HepG2 (cell line): Measurements from ENCODE around the gene KIF2C. TPM values are rescaled to one million over a fixed set of nuclear protein-coding genes. Genes with fewer than 3 reads are reported as not detected.

Experiments
- CHD4 ChIP-seq: fragments of 200-600 bp; sonication (generic); IDR thresholded peaks from 2 replicates; pipeline ENCODE4 v1.7.0; 2017; ENCODE audit warnings: mild to moderate bottlenecking, low read length, borderline replicate concordance
- HNRNPL ChIP-seq: fragments of 200-400 bp; formaldehyde crosslinking; IDR thresholded peaks from 2 replicates; pipeline ENCODE4 v1.6.1; 2017; ENCODE audit warnings: mild to moderate bottlenecking, low read depth, low read length
- HNRNPLL ChIP-seq: fragments of 200-400 bp; formaldehyde crosslinking; IDR thresholded peaks from 2 replicates; pipeline ENCODE4 v1.6.1; 2017; ENCODE audit warnings: mild to moderate bottlenecking, low read depth, low read length; ENCODE audit not compliant: poor library complexity, severe bottlenecking
- MAZ ChIP-seq, 2 experiments: sonication (generic) in 1 of 2; formaldehyde crosslinking in 1 of 2; IDR thresholded peaks; 2 replicates each; pipeline versions ENCODE4 v1.5.0 to v1.6.1; 2012 to 2020; ENCODE audit warnings: low read depth in 2 of 2, mild to moderate bottlenecking in 2 of 2, borderline replicate concordance in 1 of 2, improper control_type of control experiment in 1 of 2, low read length in 1 of 2, missing genetic modification reagents in 1 of 2, moderate library complexity in 1 of 2
- MEF2D ChIP-seq: sonication (generic); formaldehyde crosslinking; IDR thresholded peaks from 2 replicates; pipeline ENCODE4 v1.5.1; 2020; ENCODE audit warnings: mild to moderate bottlenecking, missing genetic modification reagents
- NRL ChIP-seq: sonication (generic); formaldehyde crosslinking; IDR thresholded peaks from 2 replicates; pipeline ENCODE4 v1.5.0; 2020; ENCODE audit warnings: missing genetic modification reagents, mild to moderate bottlenecking, moderate library complexity, borderline replicate concordance
- RAD51 ChIP-seq: fragments of 450-650 bp; IDR thresholded peaks from 2 replicates; pipeline ENCODE4 v1.6.1; 2016; ENCODE audit warnings: borderline replicate concordance
- SCMH1 ChIP-seq: sonication (generic); formaldehyde crosslinking; IDR thresholded peaks from 2 replicates; pipeline ENCODE4 v1.9.0; 2021; ENCODE audit warnings: missing genetic modification reagents, mild to moderate bottlenecking, borderline replicate concordance
- SNAI1 ChIP-seq: sonication (generic); formaldehyde crosslinking; IDR thresholded peaks from 2 replicates; pipeline ENCODE4 v1.5.0; 2020; ENCODE audit warnings: mild to moderate bottlenecking, missing genetic modification reagents, borderline replicate concordance
- SP1 ChIP-seq, 2 experiments: fragments of 450-650 bp in 1 of 2; sonication (generic) in 1 of 2; formaldehyde crosslinking in 1 of 2; IDR thresholded peaks; 2 replicates each; pipeline versions ENCODE4 v1.4.0 to v1.6.1; 2016 to 2020; ENCODE audit warnings: missing genetic modification reagents in 1 of 2
- SP4 ChIP-seq: sonication (generic); formaldehyde crosslinking; IDR thresholded peaks from 2 replicates; pipeline ENCODE4 v1.8.1; 2023; ENCODE audit warnings: mild to moderate bottlenecking, missing genetic modification reagents
- TEAD2 ChIP-seq: sonication (generic); formaldehyde crosslinking; IDR thresholded peaks from 2 replicates; pipeline ENCODE4 v1.9.0; 2021; ENCODE audit warnings: missing genetic modification reagents
- ZBTB33 ChIP-seq: sonication (generic); formaldehyde crosslinking; IDR thresholded peaks from 2 replicates; pipeline ENCODE4 v1.4.0; 2020; ENCODE audit warnings: missing genetic modification reagents
- ZKSCAN5 ChIP-seq: sonication (generic); formaldehyde crosslinking; IDR thresholded peaks from 2 replicates; pipeline ENCODE4 v1.5.1; 2020; ENCODE audit warnings: mild to moderate bottlenecking, missing genetic modification reagents
- ZNF121 ChIP-seq: sonication (generic); formaldehyde crosslinking; IDR thresholded peaks from 2 replicates; pipeline ENCODE4 v1.5.0; 2020; ENCODE audit warnings: mild to moderate bottlenecking, missing genetic modification reagents
- ZNF275 ChIP-seq: sonication (generic); formaldehyde crosslinking; IDR thresholded peaks from 2 replicates; pipeline ENCODE4 v1.8.0; 2022; ENCODE audit warnings: missing genetic modification reagents, mild to moderate bottlenecking, inconsistent platforms, borderline replicate concordance
- ZNF501 ChIP-seq: sonication (generic); formaldehyde crosslinking; IDR thresholded peaks from 2 replicates; pipeline ENCODE4 v1.5.1; 2020; ENCODE audit warnings: mild to moderate bottlenecking, moderate library complexity, missing genetic modification reagents
- ZNF841 ChIP-seq: sonication (generic); formaldehyde crosslinking; IDR thresholded peaks from 2 replicates; pipeline ENCODE4 v1.8.1; 2023; ENCODE audit warnings: missing genetic modification reagents, borderline replicate concordance
- ZSCAN22 ChIP-seq: sonication (generic); formaldehyde crosslinking; IDR thresholded peaks from 2 replicates; pipeline ENCODE4 v1.4.0; 2020; ENCODE audit warnings: mild to moderate bottlenecking, missing genetic modification reagents
- polyA plus RNA-seq, 8 experiments: library from polyadenylated mRNA; depleted of rRNA in 3 of 8; stranded (reverse) in 7 of 8; unstranded in 1 of 8; fragments of >200 nt; fragmentation: Illumina TruSeq in 4 of 8; extraction: Trizol in 4 of 8; gene quantifications; 2 replicates each; pipeline versions ENCODE4 v1.2.1 to v1.2.3, GENCODE V29; 2011 to 2016; ENCODE audit warnings: low read depth in 4 of 8, missing spikeins in 1 of 8, mixed read lengths in 1 of 8; ENCODE audit not compliant: insufficient read depth in 1 of 8
- total RNA-seq, 5 experiments: library from RNA; depleted of rRNA; stranded (reverse); fragments of >200 nt; fragmentation: Illumina TruSeq; extraction: Trizol; gene quantifications; 2 replicates each; pipeline ENCODE4 v1.2.3, GENCODE V29; 2016; ENCODE audit warnings: low read depth in 1 of 5
- TF ChIP-seq, protein P1 (sequence below): sonication (generic); formaldehyde crosslinking; IDR thresholded peaks from 2 replicates; pipeline ENCODE4 v1.4.0; 2020; ENCODE audit warnings: missing genetic modification reagents, borderline replicate concordance

The KIF2C gene
- total and polyA plus RNA-seq, 2 of the 13 experiments (the other 11 are each of a cell fraction or from before 2014, with no cell fraction given) = 29.7 to 53.7 TPM

DNA sequence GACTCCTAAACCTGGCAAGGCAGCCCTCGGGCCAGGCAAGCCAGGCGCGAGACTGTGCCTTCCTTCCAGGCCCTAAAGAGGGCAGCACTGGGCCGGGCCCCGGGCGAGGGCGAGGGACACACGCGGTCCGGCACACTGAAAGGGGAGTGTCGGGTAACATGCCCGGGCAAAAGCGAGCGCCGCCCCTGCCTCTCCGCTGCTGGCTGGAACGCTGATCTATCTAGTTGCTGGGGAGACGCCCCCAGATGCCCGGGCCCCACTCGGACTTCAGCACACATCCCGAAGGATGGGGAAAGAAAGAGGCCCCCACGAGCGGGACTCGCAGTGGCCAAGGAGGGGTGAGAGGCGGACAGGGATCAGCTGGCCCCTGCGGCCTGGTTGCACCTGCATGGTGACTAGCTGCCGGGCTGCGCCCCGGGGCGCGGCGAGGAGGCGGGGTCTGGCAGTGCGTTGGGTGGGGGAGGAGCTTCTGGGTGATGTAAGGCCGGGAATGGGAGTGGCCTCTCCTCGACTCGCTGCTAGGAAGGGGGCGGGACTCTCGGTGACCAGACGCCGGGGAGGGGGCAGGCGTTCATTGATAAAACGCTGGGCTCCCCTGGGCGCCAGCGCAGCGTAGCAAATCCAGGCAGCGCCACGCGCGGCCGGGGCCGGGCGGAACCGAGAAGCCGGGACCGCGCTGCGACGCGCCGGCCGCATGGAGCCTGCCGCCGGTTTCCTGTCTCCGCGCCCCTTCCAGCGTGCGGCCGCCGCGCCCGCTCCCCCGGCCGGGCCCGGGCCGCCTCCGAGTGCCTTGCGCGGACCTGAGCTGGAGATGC is 60.3 kb downstream of the KIF2C start, which contains the start of gene PLK3 (continued):
- TF ChIP-seq, protein P1, sequence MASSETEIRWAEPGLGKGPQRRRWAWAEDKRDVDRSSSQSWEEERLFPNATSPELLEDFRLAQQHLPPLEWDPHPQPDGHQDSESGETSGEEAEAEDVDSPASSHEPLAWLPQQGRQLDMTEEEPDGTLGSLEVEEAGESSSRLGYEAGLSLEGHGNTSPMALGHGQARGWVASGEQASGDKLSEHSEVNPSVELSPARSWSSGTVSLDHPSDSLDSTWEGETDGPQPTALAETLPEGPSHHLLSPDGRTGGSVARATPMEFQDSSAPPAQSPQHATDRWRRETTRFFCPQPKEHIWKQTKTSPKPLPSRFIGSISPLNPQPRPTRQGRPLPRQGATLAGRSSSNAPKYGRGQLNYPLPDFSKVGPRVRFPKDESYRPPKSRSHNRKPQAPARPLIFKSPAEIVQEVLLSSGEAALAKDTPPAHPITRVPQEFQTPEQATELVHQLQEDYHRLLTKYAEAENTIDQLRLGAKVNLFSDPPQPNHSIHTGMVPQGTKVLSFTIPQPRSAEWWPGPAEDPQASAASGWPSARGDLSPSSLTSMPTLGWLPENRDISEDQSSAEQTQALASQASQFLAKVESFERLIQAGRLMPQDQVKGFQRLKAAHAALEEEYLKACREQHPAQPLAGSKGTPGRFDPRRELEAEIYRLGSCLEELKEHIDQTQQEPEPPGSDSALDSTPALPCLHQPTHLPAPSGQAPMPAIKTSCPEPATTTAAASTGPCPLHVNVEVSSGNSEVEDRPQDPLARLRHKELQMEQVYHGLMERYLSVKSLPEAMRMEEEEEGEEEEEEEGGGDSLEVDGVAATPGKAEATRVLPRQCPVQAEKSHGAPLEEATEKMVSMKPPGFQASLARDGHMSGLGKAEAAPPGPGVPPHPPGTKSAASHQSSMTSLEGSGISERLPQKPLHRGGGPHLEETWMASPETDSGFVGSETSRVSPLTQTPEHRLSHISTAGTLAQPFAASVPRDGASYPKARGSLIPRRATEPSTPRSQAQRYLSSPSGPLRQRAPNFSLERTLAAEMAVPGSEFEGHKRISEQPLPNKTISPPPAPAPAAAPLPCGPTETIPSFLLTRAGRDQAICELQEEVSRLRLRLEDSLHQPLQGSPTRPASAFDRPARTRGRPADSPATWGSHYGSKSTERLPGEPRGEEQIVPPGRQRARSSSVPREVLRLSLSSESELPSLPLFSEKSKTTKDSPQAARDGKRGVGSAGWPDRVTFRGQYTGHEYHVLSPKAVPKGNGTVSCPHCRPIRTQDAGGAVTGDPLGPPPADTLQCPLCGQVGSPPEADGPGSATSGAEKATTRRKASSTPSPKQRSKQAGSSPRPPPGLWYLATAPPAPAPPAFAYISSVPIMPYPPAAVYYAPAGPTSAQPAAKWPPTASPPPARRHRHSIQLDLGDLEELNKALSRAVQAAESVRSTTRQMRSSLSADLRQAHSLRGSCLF (CRISPR knock-in tag) = no peak
- TF ChIP-seq ZNF501 (CRISPR knock-in tag) = peak; percentile 96
- TF ChIP-seq ZBTB33 = peak; percentile 71
- TF ChIP-seq ZNF275 (CRISPR knock-in tag) = no peak
- peak; percentile 87 for TF ChIP-seq SP4
- TF ChIP-seq NRL = peak; percentile 87
- TF ChIP-seq MAZ (IDR thresholded peaks at IDR 0.05; ENCODE audit: borderline replicate concordance, low read depth, low read length) = peak; percentile 64; the same call in 1 of the 2 replicates
- TF ChIP-seq MAZ (CRISPR knock-in tag; IDR thresholded peaks at IDR 0.05; ENCODE audit: low read depth) = peak; percentile 59
- no peak for TF ChIP-seq CHD4
- TF ChIP-seq MEF2D (CRISPR knock-in tag) = peak; percentile 65; the same call in 1 of the 2 replicates
- TF ChIP-seq ZSCAN22 (CRISPR knock-in tag) = peak; percentile 65; the same call in 1 of the 2 replicates
- no peak for TF ChIP-seq SCMH1 (CRISPR knock-in tag)
- no peak for TF ChIP-seq SP1 (IDR thresholded peaks at IDR 0.05)
- peak; percentile 41 for TF ChIP-seq SP1 (CRISPR knock-in tag; IDR thresholded peaks at IDR 0.05)
- TF ChIP-seq HNRNPL = peak; percentile 94
- TF ChIP-seq ZKSCAN5 (CRISPR knock-in tag) = no peak
- TF ChIP-seq ZNF841 (CRISPR knock-in tag) = no peak
- no peak for TF ChIP-seq RAD51
- TF ChIP-seq ZNF121 (CRISPR knock-in tag) = peak; percentile 81
- no peak; the same call in 1 of the 2 replicates for TF ChIP-seq SNAI1
- TF ChIP-seq HNRNPLL = peak; percentile 74
- no peak for TF ChIP-seq TEAD2
